Measurements from ENCODE around the gene NUB1.

The NUB1 gene

GRCh38 chr7:151379534-151380198 lies 38.1 kb downstream of the NUB1 start:
- no peak for DNase-seq

- DNase-seq = no peak
Observed at GRCh38 chr7:151380199-151381097, 38.8 kb downstream of the NUB1 start.

- DNase-seq = peak; percentile 21
Observed at GRCh38 chr7:151381098-151381347, 39.4 kb downstream of the NUB1 start.

- peak; percentile 71 for DNase-seq
Observed at GRCh38 chr7:151381348-151382078, 39.9 kb downstream of the NUB1 start.

GRCh38 chr7:151382079-151382885 lies 40.7 kb downstream of the NUB1 start:
- DNase-seq = peak; percentile 72

GRCh38 chr7:151383638-151384351 lies 42.2 kb downstream of the NUB1 start:
- no peak for DNase-seq

- no peak for DNase-seq
Observed at GRCh38 chr7:151384352-151384697, 42.7 kb downstream of the NUB1 start.

GRCh38 chr7:151384776-151385625 lies 43.4 kb downstream of the NUB1 start:
- DNase-seq = no peak

GRCh38 chr7:151385626-151386300 lies 44.2 kb downstream of the NUB1 start:
- no peak for DNase-seq

GRCh38 chr7:151386301-151387160 lies 44.9 kb downstream of the NUB1 start:
- no peak for DNase-seq

- no peak for DNase-seq
Observed at GRCh38 chr7:151387161-151388006, 45.8 kb downstream of the NUB1 start.

- DNase-seq = no peak
Observed at GRCh38 chr7:151388007-151388297, 46.3 kb downstream of the NUB1 start.

GRCh38 chr7:151388430-151388829 lies 46.8 kb downstream of the NUB1 start:
- no peak for DNase-seq

GRCh38 chr7:151389096-151389767 lies 47.6 kb downstream of the NUB1 start:
- no peak for DNase-seq

GRCh38 chr7:151389768-151390597 lies 48.4 kb downstream of the NUB1 start:
- DNase-seq = no peak

- DNase-seq = no peak
Observed at GRCh38 chr7:151390598-151391357, 49.2 kb downstream of the NUB1 start.

GRCh38 chr7:151391358-151391730 lies 49.7 kb downstream of the NUB1 start:
- DNase-seq = no peak

Measured in CD4-positive, alpha-beta T cell treated with Interleukin-21 for 1 hour (primary cell).